HCT116 (cell line): ENCODE measurements around the gene C5orf58.

Experiments
- RAD21 ChIP-seq: IDR thresholded peaks from 2 replicates; pipeline ENCODE4 v1.6.1; 2012; ENCODE audit warnings: low read depth, mild to moderate bottlenecking
- SP1 ChIP-seq: IDR thresholded peaks from 2 replicates; pipeline ENCODE4 v1.6.1; 2012; ENCODE audit warnings: low read depth
- YY1 ChIP-seq: IDR thresholded peaks from 2 replicates; pipeline ENCODE4 v1.6.1; 2011; ENCODE audit warnings: low read length, low read depth, moderate library complexity, mild to moderate bottlenecking; ENCODE audit not compliant: insufficient replicate concordance; ENCODE audit errors: extremely low read depth
- TF ChIP-seq, protein P1 (sequence below): IDR thresholded peaks from 2 replicates; pipeline ENCODE4 v1.6.1; 2012; ENCODE audit warnings: low read depth
- TF ChIP-seq, protein P2 (sequence below), 3 experiments: fragments of 200-600 bp in 1 of 3; sonication (generic) in 1 of 3; IDR thresholded peaks in 2 of 3; conservative IDR thresholded peaks in 1 of 3; 2 replicates each; pipeline ENCODE4 v1.5.1; 2012 to 2017; ENCODE audit warnings: low read depth in 2 of 3, low read length in 2 of 3, antibody characterized with exemption in 1 of 3, borderline replicate concordance in 1 of 3, control low read depth in 1 of 3, mild to moderate bottlenecking in 1 of 3, mixed read lengths in 1 of 3, mixed run types in 1 of 3, moderate library complexity in 1 of 3; ENCODE audit not compliant: insufficient read depth in 1 of 3

DNA sequence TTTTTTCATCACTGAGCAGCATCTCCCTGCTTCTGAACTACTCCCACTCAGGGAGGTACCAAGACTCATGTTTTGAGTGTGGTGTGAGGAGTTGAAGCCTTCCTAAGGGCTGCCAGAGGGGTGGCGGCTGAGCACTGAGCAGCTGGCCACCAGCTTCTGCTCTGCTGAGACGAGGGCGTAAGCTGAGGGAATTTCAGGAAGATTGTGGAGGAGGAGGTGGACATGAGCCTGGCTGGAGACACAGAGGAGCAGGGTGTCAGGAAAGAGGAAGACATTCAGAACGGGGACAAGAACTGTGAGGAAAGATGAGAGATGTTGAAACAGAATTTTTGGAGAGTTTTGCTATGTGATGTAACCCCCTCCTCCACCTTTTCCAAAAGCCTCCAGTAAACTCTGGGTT lies 57.0 kb downstream of the C5orf58 start:
- TF ChIP-seq, protein P1, sequence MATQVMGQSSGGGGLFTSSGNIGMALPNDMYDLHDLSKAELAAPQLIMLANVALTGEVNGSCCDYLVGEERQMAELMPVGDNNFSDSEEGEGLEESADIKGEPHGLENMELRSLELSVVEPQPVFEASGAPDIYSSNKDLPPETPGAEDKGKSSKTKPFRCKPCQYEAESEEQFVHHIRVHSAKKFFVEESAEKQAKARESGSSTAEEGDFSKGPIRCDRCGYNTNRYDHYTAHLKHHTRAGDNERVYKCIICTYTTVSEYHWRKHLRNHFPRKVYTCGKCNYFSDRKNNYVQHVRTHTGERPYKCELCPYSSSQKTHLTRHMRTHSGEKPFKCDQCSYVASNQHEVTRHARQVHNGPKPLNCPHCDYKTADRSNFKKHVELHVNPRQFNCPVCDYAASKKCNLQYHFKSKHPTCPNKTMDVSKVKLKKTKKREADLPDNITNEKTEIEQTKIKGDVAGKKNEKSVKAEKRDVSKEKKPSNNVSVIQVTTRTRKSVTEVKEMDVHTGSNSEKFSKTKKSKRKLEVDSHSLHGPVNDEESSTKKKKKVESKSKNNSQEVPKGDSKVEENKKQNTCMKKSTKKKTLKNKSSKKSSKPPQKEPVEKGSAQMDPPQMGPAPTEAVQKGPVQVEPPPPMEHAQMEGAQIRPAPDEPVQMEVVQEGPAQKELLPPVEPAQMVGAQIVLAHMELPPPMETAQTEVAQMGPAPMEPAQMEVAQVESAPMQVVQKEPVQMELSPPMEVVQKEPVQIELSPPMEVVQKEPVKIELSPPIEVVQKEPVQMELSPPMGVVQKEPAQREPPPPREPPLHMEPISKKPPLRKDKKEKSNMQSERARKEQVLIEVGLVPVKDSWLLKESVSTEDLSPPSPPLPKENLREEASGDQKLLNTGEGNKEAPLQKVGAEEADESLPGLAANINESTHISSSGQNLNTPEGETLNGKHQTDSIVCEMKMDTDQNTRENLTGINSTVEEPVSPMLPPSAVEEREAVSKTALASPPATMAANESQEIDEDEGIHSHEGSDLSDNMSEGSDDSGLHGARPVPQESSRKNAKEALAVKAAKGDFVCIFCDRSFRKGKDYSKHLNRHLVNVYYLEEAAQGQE: no peak
- TF ChIP-seq RAD21: no peak
- no peak for TF ChIP-seq YY1
- TF ChIP-seq, protein P2, sequence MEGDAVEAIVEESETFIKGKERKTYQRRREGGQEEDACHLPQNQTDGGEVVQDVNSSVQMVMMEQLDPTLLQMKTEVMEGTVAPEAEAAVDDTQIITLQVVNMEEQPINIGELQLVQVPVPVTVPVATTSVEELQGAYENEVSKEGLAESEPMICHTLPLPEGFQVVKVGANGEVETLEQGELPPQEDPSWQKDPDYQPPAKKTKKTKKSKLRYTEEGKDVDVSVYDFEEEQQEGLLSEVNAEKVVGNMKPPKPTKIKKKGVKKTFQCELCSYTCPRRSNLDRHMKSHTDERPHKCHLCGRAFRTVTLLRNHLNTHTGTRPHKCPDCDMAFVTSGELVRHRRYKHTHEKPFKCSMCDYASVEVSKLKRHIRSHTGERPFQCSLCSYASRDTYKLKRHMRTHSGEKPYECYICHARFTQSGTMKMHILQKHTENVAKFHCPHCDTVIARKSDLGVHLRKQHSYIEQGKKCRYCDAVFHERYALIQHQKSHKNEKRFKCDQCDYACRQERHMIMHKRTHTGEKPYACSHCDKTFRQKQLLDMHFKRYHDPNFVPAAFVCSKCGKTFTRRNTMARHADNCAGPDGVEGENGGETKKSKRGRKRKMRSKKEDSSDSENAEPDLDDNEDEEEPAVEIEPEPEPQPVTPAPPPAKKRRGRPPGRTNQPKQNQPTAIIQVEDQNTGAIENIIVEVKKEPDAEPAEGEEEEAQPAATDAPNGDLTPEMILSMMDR (IDR thresholded peaks at IDR 0.05 in 2 of 3, conservative IDR thresholded peaks at IDR 0.05 in 1 of 3; ENCODE audit: borderline replicate concordance in 1 of 3, insufficient read depth in 1 of 3, low read depth in 2 of 3, low read length in 2 of 3): no peak
- TF ChIP-seq SP1: no peak
